Activated CD8-positive, alpha-beta T cell treated with anti-CD3 and anti-CD28 coated beads for 36 hours (primary cell): Measurements from ENCODE around the gene DNAAF9. TPM values are rescaled to one million over a fixed set of nuclear protein-coding genes. Genes with fewer than 3 reads are reported as not detected.
"Not testable (repeated sequence)": the region's sequence is repeated elsewhere in the genome, so short reads cannot be mapped to it uniquely, and the experiment has no call there.

ENCODE experiments used
- ATAC-seq: fragments of 200-7000 bp; cut with Tn5 transposase; one replicate; pipeline ENCODE4 v1.10.0; 2021; ENCODE audit warnings: mild to moderate bottlenecking, moderate library complexity
- CTCF ChIA-PET: fragments of 350-600 bp; sonication (Branson Sonifier 250); formaldehyde crosslinking; loops from one replicate; lab custom pipeline; 2021; ENCODE audit warnings: antibody characterized with exemption; lab: Charles Lee
- POLR2A ChIA-PET: fragments of 350-600 bp; sonication (Branson Sonifier 250); formaldehyde crosslinking; loops from one replicate; lab custom pipeline; 2021; ENCODE audit warnings: antibody characterized with exemption; lab: Charles Lee
- DNase-seq: peaks from one replicate; pipeline ENCODE4 v3.0.0-alpha.2; 2020
- H3K27ac Mint-ChIP-seq: one replicate; pipeline ENCODE4 v1.8.0; 2021; ENCODE audit warnings: mild to moderate bottlenecking, mixed read lengths
- H3K27me3 Mint-ChIP-seq: one replicate; pipeline ENCODE4 v1.8.0; 2021; ENCODE audit warnings: mixed read lengths
- H3K36me3 Mint-ChIP-seq: one replicate; pipeline ENCODE4 v1.8.0; 2021; ENCODE audit warnings: low read depth, mixed read lengths
- H3K4me1 Mint-ChIP-seq: one replicate; pipeline ENCODE4 v1.8.0; 2021; ENCODE audit warnings: low read depth, mixed read lengths
- H3K4me3 Mint-ChIP-seq: one replicate; pipeline ENCODE4 v1.8.0; 2021; ENCODE audit warnings: mild to moderate bottlenecking, moderate library complexity, mixed read lengths
- H3K9me3 Mint-ChIP-seq: one replicate; pipeline ENCODE4 v1.8.0; 2021; ENCODE audit warnings: mixed read lengths
- CTCF ChIP-seq: fragments of 200-600 bp; IDR thresholded peaks from one replicate; pipeline ENCODE4 v1.8.0; 2022; ENCODE audit warnings: antibody characterized with exemption, mild to moderate bottlenecking
- intact Hi-C: fragments of 100-400 bp; cut with micrococcal nuclease; formaldehyde crosslinking; loops from one replicate; pipeline ENCODE4 v1.10.0; 2022
- total RNA-seq, 2 experiments: library from RNA; stranded (reverse); gene quantifications; one replicate each; pipeline ENCODE4 v1.2.3, GENCODE V29; 2021

Gene DNAAF9
- total RNA-seq, 2 experiments from 2014 or later = 1.4 to 1.7 TPM

- no peaks in the 10 kb centered on the region for H3K4me1 Mint-ChIP-seq
- ATAC-seq (no peak), DNase-seq (no peak)
- ChIA-PET CTCF (no interaction called here), POLR2A (no interaction called here)
- H3K4me3 Mint-ChIP-seq = no peak overlapping the region
- no peak for TF ChIP-seq CTCF
- H3K9me3 Mint-ChIP-seq = no peaks in the 10 kb centered on the region
- H3K27ac Mint-ChIP-seq = no peak overlapping the region
- H3K36me3 Mint-ChIP-seq = no peaks in the 10 kb centered on the region
- intact Hi-C loops = no loop called here
- H3K27me3 Mint-ChIP-seq = peaks cover 9% of the 10 kb centered on the region
Measured at GRCh38 chr20:3433744-3434143, 26.3 kb upstream of the DNAAF9 start.

- H3K36me3 Mint-ChIP-seq = no peaks in the 10 kb centered on the region
- no peak for TF ChIP-seq CTCF
- no peak overlapping the region for H3K27ac Mint-ChIP-seq
- H3K4me1 Mint-ChIP-seq = no peaks in the 10 kb centered on the region
- ATAC-seq (no peak), DNase-seq (no peak)
- intact Hi-C loops = no loop called here
- H3K27me3 Mint-ChIP-seq = peaks cover 9% of the 10 kb centered on the region
- no peak overlapping the region for H3K4me3 Mint-ChIP-seq
- CTCF ChIA-PET = no interaction called here
- POLR2A ChIA-PET = no interaction called here
- no peaks in the 10 kb centered on the region for H3K9me3 Mint-ChIP-seq
Measured at GRCh38 chr20:3432844-3433243, 25.4 kb upstream of the DNAAF9 start.

- DNase-seq (no peak), ATAC-seq (no peak)
- Mint-ChIP-seq H3K9me3 (no peaks in the 10 kb centered on the region), H3K27ac (no peak overlapping the region), H3K4me1 (no peaks in the 10 kb centered on the region), H3K4me3 (no peak overlapping the region), H3K27me3 (peaks cover 9% of the 10 kb centered on the region), H3K36me3 (no peaks in the 10 kb centered on the region)
- intact Hi-C loops = no loop called here
- ChIA-PET POLR2A (no interaction called here), CTCF (interaction anchor here (1.0 kb wide), 1 partner anchor 89 kb away, joined by 3 read pairs; no protein-coding TSS in a partner anchor)
- TF ChIP-seq CTCF = no peak
Measured at GRCh38 chr20:3431109-3431508, 23.6 kb upstream of the DNAAF9 start.

GRCh38 chr20:3430376-3431069 is 23.1 kb upstream of the DNAAF9 start:
- H3K9me3 Mint-ChIP-seq = no peaks in the 10 kb centered on the region
- no peak for ATAC-seq

GRCh38 chr20:3426766-3427165 is 19.3 kb upstream of the DNAAF9 start:
- DNase-seq, H3K27ac Mint-ChIP-seq, H3K4me3 Mint-ChIP-seq, H3K36me3 Mint-ChIP-seq, ATAC-seq, intact Hi-C loops, H3K9me3 Mint-ChIP-seq, H3K4me1 Mint-ChIP-seq: not testable (repeated sequence)
- ChIA-PET POLR2A (interaction anchor here (1.3 kb wide), 1 partner anchor 9 kb away, joined by 3 read pairs; no protein-coding TSS in a partner anchor), CTCF (interaction anchor here (1.0 kb wide), 1 partner anchor 113 kb away, joined by 3 read pairs; no protein-coding TSS in a partner anchor)
- peaks cover 13% of the 10 kb centered on the region for H3K27me3 Mint-ChIP-seq

More at GRCh38 chr20:3430376-3431069, 23.1 kb upstream of the DNAAF9 start:
- Mint-ChIP-seq H3K4me3 (no peak overlapping the region), H3K27ac (no peak overlapping the region), H3K36me3 (no peaks in the 10 kb centered on the region), H3K27me3 (peaks cover 9% of the 10 kb centered on the region), H3K4me1 (no peaks in the 10 kb centered on the region)
- ChIA-PET POLR2A (no interaction called here), CTCF (interaction anchor here (1.0 kb wide), 1 partner anchor 89 kb away, joined by 3 read pairs; no protein-coding TSS in a partner anchor)
- no peak for DNase-seq
- intact Hi-C loops = no loop called here
- no peak for TF ChIP-seq CTCF
